Activated naive CD4-positive, alpha-beta T cell treated with anti-CD3 and anti-CD28 coated beads, Interleukin-2, amount 10 ng/mL, durations not matched to agents 7 days and 5 days (primary cell): ENCODE measurements around the gene TMEM179.

Experiments used
- CTCF ChIA-PET: fragments of 350-600 bp; sonication (Branson Sonifier 250); formaldehyde crosslinking; loops from one replicate; lab custom pipeline; 2021; ENCODE audit warnings: antibody characterized with exemption; lab: Charles Lee
- DNase-seq: peaks from one replicate; pipeline ENCODE4 v3.0.0-alpha.2; 2020
- H3K27ac Mint-ChIP-seq: one replicate; pipeline ENCODE4 v1.8.0; 2021; ENCODE audit warnings: mild to moderate bottlenecking, moderate library complexity, mixed read lengths
- H3K27me3 Mint-ChIP-seq: one replicate; pipeline ENCODE4 v1.8.0; 2021; ENCODE audit warnings: mild to moderate bottlenecking, mixed read lengths
- H3K36me3 Mint-ChIP-seq: one replicate; pipeline ENCODE4 v1.8.0; 2021; ENCODE audit warnings: mixed read lengths
- H3K4me1 Mint-ChIP-seq: one replicate; pipeline ENCODE4 v1.8.0; 2021; ENCODE audit warnings: mixed read lengths
- H3K4me3 Mint-ChIP-seq: one replicate; pipeline ENCODE4 v1.8.0; 2021; ENCODE audit warnings: mild to moderate bottlenecking, moderate library complexity, mixed read lengths
- H3K9me3 Mint-ChIP-seq: one replicate; pipeline ENCODE4 v1.8.0; 2021; ENCODE audit warnings: mixed read lengths

The TMEM179 gene

DNA sequence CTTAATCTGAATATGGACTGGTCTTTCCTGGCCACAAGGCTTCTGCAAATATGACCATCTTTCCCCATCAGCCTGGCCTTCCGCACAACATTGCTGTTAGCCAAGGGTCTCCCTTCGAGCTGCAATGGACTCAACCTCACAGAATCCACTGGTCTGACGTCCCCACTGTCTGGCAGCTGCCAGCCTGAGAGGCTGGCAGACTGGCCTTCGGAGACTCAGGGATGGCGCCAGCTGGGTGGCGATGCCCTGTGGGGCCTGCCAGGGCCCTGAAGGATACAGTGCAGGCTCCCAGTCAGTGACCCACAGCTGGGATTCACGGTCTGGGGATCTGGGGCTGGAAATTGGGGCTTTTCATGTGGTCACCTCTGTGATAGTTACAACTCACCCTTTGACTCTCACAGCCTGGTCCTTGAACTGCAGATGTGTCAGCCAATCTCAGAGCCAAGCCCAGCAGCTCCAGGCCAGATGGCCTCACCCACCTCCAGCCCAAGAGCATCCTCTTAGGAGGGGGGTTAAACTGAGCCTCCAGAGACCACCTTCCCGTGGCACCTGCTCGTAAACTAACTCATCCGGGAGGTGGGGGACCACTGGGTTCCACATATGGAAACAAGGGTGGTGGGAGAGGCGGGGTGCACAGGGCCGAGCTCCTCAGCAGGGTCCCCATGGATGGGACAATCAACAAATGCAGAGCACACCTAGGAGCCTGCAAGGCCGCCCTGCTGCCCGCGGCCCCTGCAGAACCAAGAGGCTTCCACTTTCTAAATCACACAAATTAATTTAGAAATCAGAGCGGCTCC, 46.1 kb downstream of the TMEM179 start:
- DNase-seq = no peak
- no peaks in the 10 kb centered on the region for H3K4me1 Mint-ChIP-seq
- no peak overlapping the region for H3K27ac Mint-ChIP-seq
- H3K9me3 Mint-ChIP-seq = no peaks in the 10 kb centered on the region
- H3K4me3 Mint-ChIP-seq = no peak overlapping the region
- no peaks in the 10 kb centered on the region for H3K27me3 Mint-ChIP-seq
- H3K36me3 Mint-ChIP-seq = no peaks in the 10 kb centered on the region
- CTCF ChIA-PET = interaction anchor here (0.7 kb wide), 1 partner anchor 1239 kb away, joined by 3 read pairs; no protein-coding TSS in a partner anchor

DNA sequence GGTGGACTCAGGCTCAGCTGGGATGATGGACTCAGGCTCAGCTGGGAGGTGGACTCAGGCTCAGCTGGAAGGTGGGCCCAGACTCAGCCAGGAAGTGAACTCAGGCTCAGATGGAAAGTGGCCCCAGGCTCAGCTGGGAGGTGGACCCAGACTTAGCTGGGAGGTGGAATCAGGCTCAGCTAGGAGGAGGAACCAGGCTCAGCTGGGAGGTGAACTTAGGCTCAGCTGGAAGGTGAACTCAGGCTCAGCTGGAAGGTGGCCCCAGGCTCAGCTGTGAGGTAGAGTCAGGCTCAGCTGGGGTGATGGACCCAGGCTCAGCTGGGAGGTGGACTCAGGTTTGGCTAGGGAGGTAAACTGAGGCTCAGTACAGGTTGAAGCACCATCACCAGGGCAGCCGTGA, 46.8 kb downstream of the TMEM179 start:
- no peaks in the 10 kb centered on the region for H3K27me3 Mint-ChIP-seq
- CTCF ChIA-PET = interaction anchor here (0.7 kb wide), 1 partner anchor 1239 kb away, joined by 3 read pairs; no protein-coding TSS in a partner anchor
- no peaks in the 10 kb centered on the region for H3K36me3 Mint-ChIP-seq
- H3K27ac Mint-ChIP-seq = no peak overlapping the region
- H3K4me3 Mint-ChIP-seq = no peak overlapping the region
- no peaks in the 10 kb centered on the region for H3K4me1 Mint-ChIP-seq
- no peaks in the 10 kb centered on the region for H3K9me3 Mint-ChIP-seq
- DNase-seq = no peak

DNA sequence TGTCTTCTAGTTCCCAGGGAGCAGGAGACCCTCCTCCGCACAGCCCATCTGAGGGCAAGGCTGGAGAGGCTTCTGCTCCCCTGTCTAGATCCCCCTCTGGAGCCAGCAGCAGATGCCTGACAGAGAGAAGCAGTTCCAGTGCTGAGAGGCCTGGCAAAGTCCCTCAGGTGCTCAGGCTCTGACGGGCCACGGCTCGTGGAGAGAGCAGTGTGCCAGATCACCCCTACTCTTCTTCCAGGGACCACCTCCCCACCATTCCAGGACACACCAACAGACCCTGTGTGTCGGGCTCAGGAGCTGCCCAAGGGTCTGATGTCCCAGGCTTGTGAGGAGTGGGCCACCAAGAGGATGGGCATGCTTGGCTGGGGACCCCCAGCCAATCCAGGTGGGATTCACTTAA, 47.5 kb downstream of the TMEM179 start:
- no peak overlapping the region for H3K27ac Mint-ChIP-seq
- no peak for DNase-seq
- no peaks in the 10 kb centered on the region for H3K9me3 Mint-ChIP-seq
- CTCF ChIA-PET = no interaction called here
- H3K27me3 Mint-ChIP-seq = peaks cover under 1% of the 10 kb centered on the region
- H3K4me1 Mint-ChIP-seq = no peaks in the 10 kb centered on the region
- no peaks in the 10 kb centered on the region for H3K36me3 Mint-ChIP-seq
- no peak overlapping the region for H3K4me3 Mint-ChIP-seq

DNA sequence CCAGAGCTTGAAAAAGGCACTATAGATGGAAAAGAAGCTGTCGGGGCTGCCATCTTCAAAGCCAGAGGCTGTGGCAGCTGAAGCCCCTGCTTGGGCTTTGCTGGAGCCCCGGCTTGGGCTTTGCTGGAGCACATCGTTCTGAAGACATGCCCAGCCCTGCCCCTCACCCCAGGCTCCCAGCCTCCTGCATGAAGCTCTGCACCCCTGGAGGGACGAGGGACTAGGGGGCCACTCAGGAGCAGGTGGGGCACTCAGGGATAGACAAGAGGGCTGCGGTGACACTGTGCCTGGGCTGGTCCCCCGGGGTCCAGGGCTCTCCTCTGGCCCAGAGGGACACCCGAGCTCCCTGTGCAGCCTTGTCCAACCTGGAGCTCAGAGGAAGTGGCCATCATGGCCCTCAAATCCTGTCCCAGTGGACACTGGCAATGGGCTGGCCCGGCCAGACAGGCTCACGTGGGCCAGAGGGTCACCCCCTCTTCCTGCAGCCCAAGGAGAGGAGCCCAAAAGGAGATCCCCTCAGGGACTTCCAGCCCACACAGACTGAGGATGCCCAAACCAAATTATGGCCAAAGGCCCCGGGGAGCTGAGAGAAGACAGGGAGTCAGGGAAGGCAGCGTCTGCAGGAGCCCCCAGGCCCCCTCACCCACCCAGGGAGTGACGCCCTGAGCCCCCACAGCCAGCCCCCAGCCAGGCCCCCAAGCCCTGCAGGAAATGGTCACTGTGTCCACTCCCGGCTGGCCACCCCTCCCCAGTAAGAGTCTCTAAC, 48.1 kb downstream of the TMEM179 start:
- no peaks in the 10 kb centered on the region for H3K4me1 Mint-ChIP-seq
- H3K36me3 Mint-ChIP-seq = no peaks in the 10 kb centered on the region
- CTCF ChIA-PET = interaction anchor here (0.5 to 1.6 kb wide), 2 partner anchors 8 to 340 kb away, joined by 3 to 4 read pairs; no protein-coding TSS in a partner anchor
- H3K27me3 Mint-ChIP-seq = peaks cover 4% of the 10 kb centered on the region
- no peak overlapping the region for H3K4me3 Mint-ChIP-seq
- H3K27ac Mint-ChIP-seq = no peak overlapping the region
- H3K9me3 Mint-ChIP-seq = no peaks in the 10 kb centered on the region
- DNase-seq = no peak

DNA sequence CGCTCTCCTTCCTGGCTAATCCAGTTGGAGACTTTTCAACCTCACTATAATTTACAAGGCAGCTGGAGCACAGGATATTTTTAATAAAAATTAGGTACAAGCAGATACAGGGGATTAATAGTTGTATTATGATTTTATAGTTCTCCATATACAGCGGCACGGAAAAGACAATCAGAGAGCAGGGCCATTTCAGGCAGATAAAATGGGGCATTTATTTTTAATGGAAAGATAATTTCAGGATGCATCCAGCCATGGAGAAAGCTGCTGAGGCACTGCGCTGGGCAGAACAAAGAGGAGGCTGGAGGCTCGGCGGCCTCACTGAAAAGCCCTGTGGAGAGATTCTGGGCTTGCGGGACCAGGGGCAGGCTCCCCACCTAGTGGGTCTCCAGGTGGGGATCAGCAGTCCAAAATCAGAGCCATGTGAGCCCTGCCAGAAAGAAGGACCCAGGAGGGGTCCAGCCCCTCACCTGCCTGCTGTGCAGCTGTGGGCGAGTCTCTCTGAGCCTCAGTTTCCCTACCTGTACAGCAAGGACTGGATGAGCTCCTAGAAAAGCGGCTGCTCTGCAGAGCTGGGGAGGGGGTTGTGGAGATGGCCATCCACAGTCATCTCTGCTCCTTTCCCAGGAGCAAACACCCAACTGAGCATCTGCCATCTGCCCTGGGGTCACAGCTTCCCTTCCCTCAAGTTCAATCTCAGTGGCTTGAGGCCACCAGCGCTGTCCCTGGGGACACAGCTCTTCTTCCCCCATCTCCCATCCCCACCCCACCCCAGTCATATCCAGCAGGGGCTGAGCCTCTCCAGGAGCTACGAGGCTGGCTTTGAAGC, 48.9 kb downstream of the TMEM179 start:
- CTCF ChIA-PET = interaction anchor here (0.5 to 1.6 kb wide), 2 partner anchors 9 to 339 kb away, joined by 3 to 4 read pairs; no protein-coding TSS in a partner anchor
- Mint-ChIP-seq H3K4me1 (no peaks in the 10 kb centered on the region), H3K36me3 (no peaks in the 10 kb centered on the region), H3K4me3 (no peak overlapping the region), H3K9me3 (no peaks in the 10 kb centered on the region), H3K27me3 (peaks cover 6% of the 10 kb centered on the region), H3K27ac (no peak overlapping the region)
- DNase-seq = no peak

DNA sequence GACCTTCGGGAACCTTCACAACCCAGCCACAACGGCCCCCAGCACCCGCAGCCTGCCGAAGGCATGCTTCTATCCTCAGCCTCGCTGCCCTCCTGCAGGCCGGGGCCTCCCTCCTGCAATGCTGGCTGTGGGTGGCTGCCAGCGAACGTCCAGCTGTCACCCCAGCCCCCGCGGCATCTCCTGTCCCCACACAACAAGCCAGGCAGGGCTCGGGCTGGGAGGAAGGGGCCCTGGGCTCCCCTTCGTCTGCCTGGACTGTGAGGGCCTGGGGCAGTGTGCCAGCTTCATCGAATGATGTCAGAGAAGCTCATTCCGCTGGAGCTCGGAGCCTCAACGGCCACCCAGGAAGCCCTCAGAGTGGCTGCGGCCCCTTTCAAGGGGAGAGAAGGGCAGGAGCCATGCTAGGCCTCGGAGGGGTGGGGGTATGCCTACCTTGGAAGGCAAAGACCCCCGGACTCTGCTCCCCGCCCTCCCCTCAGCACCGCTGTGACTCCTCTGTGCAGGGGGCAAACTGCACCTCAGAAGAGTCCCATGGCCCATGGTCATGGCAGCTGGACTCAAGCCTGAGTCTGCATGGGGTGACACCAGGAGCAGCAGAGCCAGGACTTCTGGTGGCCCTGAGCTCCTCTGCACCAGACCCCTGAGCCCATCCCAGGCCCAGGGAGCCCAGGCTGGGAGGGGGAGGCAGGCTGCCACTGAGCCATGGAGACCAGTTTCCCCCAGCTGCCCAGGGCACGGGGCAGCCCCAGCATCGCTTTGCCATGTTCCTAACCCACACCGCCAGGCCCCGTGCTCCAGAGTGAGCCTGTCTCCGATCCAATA, 49.8 kb downstream of the TMEM179 start:
- DNase-seq = no peak
- no peaks in the 10 kb centered on the region for H3K4me1 Mint-ChIP-seq
- no peaks in the 10 kb centered on the region for H3K36me3 Mint-ChIP-seq
- H3K27me3 Mint-ChIP-seq = peaks cover 13% of the 10 kb centered on the region
- no peak overlapping the region for H3K4me3 Mint-ChIP-seq
- no peaks in the 10 kb centered on the region for H3K9me3 Mint-ChIP-seq
- CTCF ChIA-PET = interaction anchor here (1.6 kb wide), 1 partner anchor 10 kb away, joined by 4 read pairs; no protein-coding TSS in a partner anchor
- H3K27ac Mint-ChIP-seq = no peak overlapping the region

DNA sequence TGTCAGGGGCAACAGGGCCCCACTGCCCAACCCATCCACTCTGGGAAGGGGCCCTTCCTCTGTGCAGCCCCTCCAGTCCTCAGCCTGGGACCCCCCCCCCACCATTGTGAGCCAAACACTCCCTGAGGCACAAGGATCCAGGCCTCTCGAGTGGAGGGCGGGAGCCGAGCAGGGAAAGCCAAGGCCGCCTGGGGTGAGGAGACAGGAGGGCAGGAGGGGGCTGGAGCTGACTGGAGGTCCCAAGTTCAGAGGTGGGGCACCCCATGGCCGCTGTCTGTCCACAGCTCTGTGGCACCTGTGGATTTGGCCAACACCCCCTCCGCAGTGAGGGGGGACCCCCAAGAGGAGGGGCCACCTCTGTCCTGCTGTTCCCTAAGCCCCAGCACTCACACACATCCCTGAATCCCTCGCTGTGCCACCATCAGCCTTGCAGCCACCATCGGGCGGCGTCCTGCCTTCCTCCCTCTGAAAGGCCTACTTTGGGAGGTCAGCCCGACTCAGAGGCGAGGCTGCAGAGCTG, 50.4 kb downstream of the TMEM179 start:
- no peak overlapping the region for H3K27ac Mint-ChIP-seq
- no peak for DNase-seq
- no peaks in the 10 kb centered on the region for H3K4me1 Mint-ChIP-seq
- no peak overlapping the region for H3K4me3 Mint-ChIP-seq
- no peaks in the 10 kb centered on the region for H3K36me3 Mint-ChIP-seq
- CTCF ChIA-PET = no interaction called here
- H3K9me3 Mint-ChIP-seq = no peaks in the 10 kb centered on the region
- peaks cover 13% of the 10 kb centered on the region for H3K27me3 Mint-ChIP-seq

DNA sequence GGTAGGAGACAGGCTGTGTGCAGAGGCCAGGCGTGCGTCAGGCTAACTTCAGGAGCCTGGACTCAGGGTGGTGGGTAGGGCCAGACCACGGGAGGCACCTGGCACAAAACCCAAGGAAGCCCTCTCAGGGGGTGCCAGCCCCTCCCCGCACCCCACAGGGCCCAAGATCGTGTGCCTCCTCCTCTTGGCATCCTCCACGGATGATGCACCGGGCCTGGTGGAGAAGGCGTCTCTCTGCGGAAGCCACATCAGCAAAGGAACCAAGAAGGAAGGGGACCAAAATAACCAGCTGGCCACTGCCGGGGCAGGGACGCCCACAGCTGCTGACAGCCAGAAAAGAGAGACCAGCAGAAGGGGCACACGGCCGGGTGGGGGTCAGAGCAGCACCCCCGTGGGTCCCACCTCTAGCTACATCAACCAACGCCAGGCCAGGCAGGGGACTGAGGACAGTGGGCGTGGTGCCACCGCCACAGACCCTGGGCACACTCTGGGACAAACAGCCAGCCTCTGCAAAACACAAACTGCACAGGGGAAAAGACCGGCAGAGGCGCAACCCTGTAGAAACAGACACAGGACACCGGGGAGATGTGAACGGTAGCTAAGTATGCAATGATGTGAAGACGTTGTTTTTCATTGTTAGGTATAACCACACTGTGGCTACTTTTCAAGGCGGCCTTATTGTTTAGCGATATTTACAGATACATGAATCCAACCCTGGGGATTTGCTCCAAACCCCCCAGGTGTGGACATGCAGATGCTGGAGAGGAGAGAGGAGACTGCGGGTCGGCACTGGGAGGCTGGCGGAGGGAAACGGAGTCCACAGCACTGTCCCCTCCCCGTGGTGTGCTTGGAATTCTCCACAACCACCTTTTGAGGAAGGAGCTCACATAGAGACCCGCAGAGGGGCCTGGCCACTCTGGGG, 51.1 kb downstream of the TMEM179 start:
- H3K36me3 Mint-ChIP-seq = no peaks in the 10 kb centered on the region
- no peak for DNase-seq
- peaks cover 13% of the 10 kb centered on the region for H3K27me3 Mint-ChIP-seq
- CTCF ChIA-PET = no interaction called here
- H3K4me1 Mint-ChIP-seq = no peaks in the 10 kb centered on the region
- no peak overlapping the region for H3K4me3 Mint-ChIP-seq
- H3K9me3 Mint-ChIP-seq = no peaks in the 10 kb centered on the region
- no peak overlapping the region for H3K27ac Mint-ChIP-seq

DNA sequence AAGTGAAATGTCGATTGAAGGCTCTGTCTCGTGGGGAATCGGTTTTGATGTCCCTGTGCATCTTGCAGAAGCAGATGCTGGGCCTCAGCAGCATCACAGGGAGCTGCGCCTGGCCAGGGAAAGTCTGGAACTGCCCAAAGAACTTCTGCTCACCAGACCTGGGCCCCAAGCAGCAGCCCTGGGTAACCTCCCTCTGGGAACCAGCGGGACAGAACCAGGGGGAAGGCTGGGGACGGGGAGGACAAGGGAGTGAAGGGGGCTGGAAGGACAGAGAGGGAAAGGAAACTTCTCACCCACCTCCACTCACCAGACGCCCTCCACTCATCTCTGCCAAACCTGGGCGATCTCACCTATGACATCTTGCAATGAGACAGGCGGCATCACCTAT, 51.8 kb downstream of the TMEM179 start:
- CTCF ChIA-PET = interaction anchor here (0.7 kb wide), 1 partner anchor 452 kb away, joined by 3 read pairs; no protein-coding TSS in a partner anchor
- Mint-ChIP-seq H3K36me3 (no peaks in the 10 kb centered on the region), H3K4me3 (no peak overlapping the region), H3K4me1 (no peaks in the 10 kb centered on the region), H3K27me3 (peaks cover 15% of the 10 kb centered on the region), H3K27ac (no peak overlapping the region), H3K9me3 (no peaks in the 10 kb centered on the region)
- no peak for DNase-seq

DNA sequence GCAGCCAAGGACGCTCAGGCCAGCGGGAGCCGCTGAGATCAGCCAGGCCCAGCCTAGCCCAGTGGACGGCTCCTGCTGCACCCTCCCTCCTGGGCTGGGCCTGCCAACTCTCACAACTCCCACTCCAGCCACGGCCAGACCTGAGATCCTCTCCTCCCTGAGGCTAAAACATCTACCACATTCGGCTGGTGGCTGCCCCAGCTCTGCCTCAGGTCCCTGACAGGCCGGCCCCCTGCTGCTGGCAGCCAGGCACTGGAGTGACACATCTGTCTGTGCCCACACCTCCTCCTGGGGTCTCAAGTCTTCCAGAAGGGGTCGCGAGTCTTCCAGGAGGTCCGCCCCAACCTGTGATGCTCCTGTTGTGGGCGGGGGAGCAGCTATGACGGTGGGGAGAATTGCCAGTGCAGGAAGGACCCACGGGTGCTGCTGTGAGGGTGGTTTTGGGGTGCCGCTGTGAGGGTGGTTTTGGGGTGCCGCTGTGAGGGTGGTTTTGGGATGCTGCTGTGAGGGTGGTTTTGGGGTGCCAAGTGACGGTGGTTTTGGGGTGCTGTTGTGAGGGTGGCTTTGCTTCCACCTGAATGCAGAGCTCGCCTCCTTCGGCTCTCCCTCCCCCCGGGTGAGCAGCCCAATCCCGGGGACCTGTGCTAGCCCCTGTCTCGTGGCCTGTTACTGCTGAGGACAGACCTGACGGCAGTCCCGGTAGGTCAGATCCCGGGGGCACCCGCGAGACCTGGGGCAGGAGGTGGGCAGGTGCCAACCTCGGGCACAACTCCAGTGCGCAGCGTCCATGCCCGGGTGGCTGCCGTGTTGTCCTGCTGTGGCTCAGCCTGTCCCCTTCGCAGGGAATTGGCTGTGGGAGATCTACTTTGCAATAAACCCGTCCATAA, 52.5 kb downstream of the TMEM179 start:
- peaks cover 20% of the 10 kb centered on the region for H3K27me3 Mint-ChIP-seq
- CTCF ChIA-PET = interaction anchor here (0.7 kb wide), 1 partner anchor 451 kb away, joined by 3 read pairs; no protein-coding TSS in a partner anchor
- no peaks in the 10 kb centered on the region for H3K4me1 Mint-ChIP-seq
- H3K9me3 Mint-ChIP-seq = no peaks in the 10 kb centered on the region
- H3K36me3 Mint-ChIP-seq = no peaks in the 10 kb centered on the region
- no peak overlapping the region for H3K27ac Mint-ChIP-seq
- DNase-seq = peak; percentile 10
- H3K4me3 Mint-ChIP-seq = no peak overlapping the region

DNA sequence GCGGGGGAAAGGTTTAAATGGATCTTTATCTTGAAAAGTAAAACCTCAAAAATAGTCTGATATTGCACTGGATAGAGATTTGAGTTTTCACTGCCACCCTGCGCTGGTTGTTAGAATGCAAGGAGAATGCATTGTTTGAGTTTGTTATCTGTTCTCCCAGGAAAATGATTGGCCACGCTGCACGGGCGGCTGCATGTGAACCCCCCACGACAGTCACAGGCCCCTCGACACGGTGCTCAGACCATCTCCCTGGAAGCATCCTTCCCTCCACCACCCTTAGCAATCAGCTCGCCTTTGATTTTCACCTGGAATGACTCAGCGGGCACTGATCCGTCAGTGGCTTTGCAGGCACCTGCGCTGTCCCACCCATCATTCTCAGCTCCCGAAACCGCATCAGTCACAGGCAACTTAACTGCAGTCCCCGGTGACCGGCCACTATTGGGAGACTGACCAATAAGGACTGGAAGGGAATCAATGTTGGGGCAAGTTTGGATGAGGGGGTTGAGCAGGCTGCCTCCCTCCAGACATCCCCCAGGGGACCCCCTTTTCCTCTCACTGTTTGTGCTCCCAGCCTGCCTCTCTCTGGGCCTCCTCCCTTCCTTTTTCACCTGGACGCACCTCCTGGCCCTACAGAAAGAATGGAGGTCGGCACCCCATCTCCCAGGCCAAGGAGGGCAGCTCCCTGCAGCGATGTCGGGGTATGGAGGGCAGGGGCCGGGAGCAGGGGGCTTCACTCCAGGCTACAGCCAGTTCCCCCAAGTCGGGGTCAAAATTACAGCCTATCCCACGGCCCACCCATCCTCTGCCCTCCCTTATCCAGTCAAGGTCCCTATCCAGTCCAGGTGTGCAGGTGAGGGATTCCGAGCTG, 53.5 kb downstream of the TMEM179 start:
- no peaks in the 10 kb centered on the region for H3K9me3 Mint-ChIP-seq
- no peak overlapping the region for H3K4me3 Mint-ChIP-seq
- H3K4me1 Mint-ChIP-seq = no peaks in the 10 kb centered on the region
- no peak overlapping the region for H3K27ac Mint-ChIP-seq
- CTCF ChIA-PET = no interaction called here
- peaks cover 20% of the 10 kb centered on the region for H3K27me3 Mint-ChIP-seq
- peak; percentile 10 for DNase-seq
- no peaks in the 10 kb centered on the region for H3K36me3 Mint-ChIP-seq
